Stimulated activated effector memory CD8-positive, alpha-beta T cell treated with anti-CD3 and anti-CD28 coated beads, Interleukin-12 subunit alpha, Interleukin-12 subunit beta, amount 100 ng/mL, for 72 hours (primary cell): ENCODE results near the gene TOR4A.

ENCODE experiments used
- ATAC-seq: fragments of 150-1000 bp; cut with Tn5 transposase; 2 replicates; pipeline ENCODE4 v1.10.0; 2021
- DNase-seq, 2 donors: peaks; one replicate each; pipeline ENCODE4 v3.0.0; 2021 to 2022; ENCODE audit warnings: low spot score in 2 of 2
- H3K27ac Mint-ChIP-seq: one replicate; pipeline ENCODE4 v1.8.0; 2022; ENCODE audit warnings: mild to moderate bottlenecking, mixed read lengths
- H3K36me3 Mint-ChIP-seq: one replicate; pipeline ENCODE4 v1.8.0; 2022; ENCODE audit warnings: mild to moderate bottlenecking, mixed read lengths
- H3K4me1 Mint-ChIP-seq: one replicate; pipeline ENCODE4 v1.8.0; 2022; ENCODE audit warnings: mixed read lengths
- H3K4me3 Mint-ChIP-seq: one replicate; pipeline ENCODE4 v1.8.0; 2022; ENCODE audit warnings: mild to moderate bottlenecking, mixed read lengths
- H3K9me3 Mint-ChIP-seq: one replicate; pipeline ENCODE4 v1.8.0; 2022; ENCODE audit warnings: mixed read lengths

The TOR4A gene

DNA sequence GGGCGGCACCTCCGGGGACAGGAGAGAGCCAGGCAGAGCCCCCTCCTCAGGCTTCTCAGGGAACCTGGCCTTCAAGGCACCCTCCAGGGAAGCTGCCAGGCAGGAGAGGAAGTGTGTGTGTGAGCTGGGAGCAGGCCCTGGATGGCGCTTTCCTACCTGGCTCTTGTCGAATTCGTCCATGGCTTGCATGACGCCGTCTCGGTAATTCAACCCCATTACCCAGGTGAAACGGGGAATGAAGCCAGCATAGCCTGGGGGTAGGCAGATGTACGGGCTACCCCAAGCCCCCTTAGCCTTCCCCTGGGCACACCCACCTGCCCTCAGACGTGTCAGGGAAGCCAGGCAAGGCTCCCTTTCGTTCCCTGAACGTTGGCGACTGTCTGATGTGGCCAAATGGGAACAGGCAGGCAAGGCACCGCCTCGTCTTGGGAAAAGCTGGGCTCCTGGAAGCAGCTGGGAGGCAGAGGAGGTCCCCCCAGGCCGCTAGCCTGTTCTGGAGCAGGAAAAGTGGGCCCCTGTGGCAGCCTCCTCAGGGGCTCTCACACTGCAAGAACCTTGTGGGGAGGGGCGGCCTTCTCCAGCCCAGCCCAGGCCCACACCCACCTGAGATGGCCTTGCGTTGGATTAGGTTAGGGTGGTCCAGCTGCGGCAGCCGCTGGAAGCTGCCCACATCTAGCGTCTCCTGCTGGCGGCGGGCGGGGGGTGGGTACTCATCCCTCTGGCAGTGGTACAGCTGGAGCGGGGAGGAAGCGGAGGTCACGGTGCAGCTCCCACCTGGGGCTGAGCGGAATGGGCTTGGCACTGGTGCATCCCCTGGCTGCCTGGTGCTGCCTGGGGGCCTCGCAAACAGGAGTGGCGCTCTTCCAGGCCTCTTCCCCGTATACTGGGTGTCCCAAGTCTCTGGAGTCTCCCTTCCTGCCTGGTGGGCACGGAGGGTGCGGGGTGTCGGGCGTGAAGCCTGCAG lies 32.8 kb upstream of the TOR4A start:
- Mint-ChIP-seq H3K27ac (peak overlapping the region; percentile 98), H3K4me1 (peaks cover 33% of the 10 kb centered on the region), H3K36me3 (peaks cover 42% of the 10 kb centered on the region), H3K9me3 (no peaks in the 10 kb centered on the region), H3K4me3 (no peak overlapping the region)
- no peak for ATAC-seq
- DNase-seq = peak in 1 of 2 donors; percentile 1

DNA sequence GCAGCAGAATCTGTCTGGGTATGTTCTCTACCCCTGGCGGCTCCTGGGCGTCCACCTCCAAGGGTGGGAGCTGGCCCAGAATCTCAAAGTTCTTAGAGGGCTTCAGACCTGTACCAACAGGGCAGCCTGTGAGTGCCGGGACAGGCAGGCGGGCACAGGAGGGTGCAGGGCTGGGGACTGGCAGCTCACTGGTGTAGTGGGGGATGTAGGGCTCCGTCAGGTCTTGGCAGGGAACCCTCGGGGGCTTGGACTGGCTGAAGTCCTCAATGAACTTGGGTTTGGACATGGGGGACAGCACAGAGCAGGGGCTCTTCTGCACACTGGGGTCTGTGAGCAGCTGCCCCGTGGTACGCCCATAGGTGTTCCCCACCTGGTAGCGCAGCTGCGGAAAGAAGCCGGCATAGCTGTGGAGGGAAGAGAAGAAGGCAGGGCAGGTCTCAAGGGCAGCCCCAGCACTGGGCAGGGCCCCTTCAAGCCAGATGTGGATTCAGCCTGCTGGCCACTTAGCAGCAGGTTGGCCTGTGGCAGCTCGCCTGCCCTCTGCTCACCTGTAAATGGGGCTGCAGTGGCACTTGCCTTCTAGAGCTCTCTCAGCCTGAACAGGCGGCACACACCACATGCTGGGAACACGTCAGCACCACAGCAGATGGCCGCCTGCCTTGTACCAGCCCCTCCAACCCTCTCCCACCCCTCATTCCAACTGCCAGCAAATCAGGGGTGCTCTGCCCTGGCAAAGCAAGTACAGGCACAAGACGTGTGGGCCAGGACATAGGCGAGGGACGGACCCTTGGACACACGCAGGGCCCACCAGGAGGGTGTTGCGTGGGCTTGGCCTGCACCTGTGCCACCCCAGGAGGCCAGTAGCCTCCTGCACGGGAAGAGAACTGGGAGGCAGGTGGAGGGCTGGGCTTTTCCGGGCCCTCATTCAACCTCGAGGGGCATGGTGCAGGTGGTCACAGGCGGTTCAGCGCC lies 31.8 kb upstream of the TOR4A start:
- peaks cover 41% of the 10 kb centered on the region for H3K36me3 Mint-ChIP-seq
- peak in 1 of 2 donors; percentile 5 for DNase-seq
- no peak overlapping the region for H3K4me3 Mint-ChIP-seq
- no peak for ATAC-seq
- H3K9me3 Mint-ChIP-seq = no peaks in the 10 kb centered on the region
- H3K27ac Mint-ChIP-seq = no peak overlapping the region
- peaks cover 33% of the 10 kb centered on the region for H3K4me1 Mint-ChIP-seq

DNA sequence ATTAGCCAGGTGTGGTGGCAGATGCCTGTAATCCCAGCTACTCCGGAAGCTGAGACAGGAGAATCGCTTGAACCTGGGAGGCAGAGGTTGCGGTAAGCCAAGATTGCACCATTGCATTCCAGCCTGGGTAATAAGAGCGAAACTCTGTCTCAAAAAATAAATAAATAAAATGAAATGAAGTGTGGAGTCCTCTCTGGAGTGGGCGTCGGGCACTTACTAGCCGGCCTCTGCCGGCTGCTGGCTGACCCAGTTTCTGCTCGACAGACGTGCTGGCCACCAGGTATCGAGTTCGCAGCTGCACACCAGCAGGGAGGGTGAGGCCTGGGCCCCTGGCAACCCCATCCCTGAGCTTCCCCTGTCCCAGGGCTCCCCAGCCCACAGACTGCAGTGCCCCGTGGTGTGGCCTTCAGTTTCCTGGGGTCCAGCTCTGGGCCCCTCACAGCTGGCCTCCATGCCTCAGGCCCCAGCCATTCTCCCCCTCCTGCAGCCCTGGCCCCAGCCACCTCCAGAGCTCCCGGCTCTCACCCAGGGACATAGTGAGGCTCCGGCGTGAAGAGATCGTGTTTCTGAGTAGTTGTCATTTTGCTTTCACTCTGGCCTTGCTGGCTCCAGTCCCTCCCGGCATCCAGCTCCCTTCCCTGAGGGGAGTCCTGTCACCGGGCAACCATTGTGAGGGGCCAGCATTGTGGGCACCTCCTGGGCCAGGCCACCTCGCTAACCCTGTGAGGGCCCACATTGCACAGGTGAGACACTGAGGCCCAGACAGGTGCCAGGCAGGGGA lies 30.2 kb upstream of the TOR4A start:
- Mint-ChIP-seq H3K36me3 (peaks cover 25% of the 10 kb centered on the region), H3K27ac (no peak overlapping the region), H3K4me1 (peaks cover 23% of the 10 kb centered on the region), H3K9me3 (no peaks in the 10 kb centered on the region), H3K4me3 (no peak overlapping the region)
- DNase-seq (peak in 1 of 2 donors; percentile 2), ATAC-seq (no peak)

DNA sequence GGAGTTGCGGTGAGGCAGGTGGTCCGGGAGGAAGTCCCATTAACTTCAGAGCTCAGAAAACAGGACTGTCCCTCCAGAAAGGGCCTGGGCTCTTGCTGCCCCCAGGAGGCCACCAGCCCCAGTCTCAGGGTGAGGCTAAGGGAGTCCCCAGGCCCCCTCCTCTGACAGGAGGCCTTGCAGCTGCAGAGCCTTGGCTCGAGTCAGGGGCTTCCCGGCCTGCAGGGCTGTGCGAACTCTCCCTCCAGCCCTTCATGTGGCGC lies 29.7 kb upstream of the TOR4A start:
- peaks cover 20% of the 10 kb centered on the region for H3K36me3 Mint-ChIP-seq
- H3K4me3 Mint-ChIP-seq = no peak overlapping the region
- ATAC-seq (no peak), DNase-seq (no peak)
- H3K4me1 Mint-ChIP-seq = peaks cover 18% of the 10 kb centered on the region
- H3K27ac Mint-ChIP-seq = no peak overlapping the region
- no peaks in the 10 kb centered on the region for H3K9me3 Mint-ChIP-seq

DNA sequence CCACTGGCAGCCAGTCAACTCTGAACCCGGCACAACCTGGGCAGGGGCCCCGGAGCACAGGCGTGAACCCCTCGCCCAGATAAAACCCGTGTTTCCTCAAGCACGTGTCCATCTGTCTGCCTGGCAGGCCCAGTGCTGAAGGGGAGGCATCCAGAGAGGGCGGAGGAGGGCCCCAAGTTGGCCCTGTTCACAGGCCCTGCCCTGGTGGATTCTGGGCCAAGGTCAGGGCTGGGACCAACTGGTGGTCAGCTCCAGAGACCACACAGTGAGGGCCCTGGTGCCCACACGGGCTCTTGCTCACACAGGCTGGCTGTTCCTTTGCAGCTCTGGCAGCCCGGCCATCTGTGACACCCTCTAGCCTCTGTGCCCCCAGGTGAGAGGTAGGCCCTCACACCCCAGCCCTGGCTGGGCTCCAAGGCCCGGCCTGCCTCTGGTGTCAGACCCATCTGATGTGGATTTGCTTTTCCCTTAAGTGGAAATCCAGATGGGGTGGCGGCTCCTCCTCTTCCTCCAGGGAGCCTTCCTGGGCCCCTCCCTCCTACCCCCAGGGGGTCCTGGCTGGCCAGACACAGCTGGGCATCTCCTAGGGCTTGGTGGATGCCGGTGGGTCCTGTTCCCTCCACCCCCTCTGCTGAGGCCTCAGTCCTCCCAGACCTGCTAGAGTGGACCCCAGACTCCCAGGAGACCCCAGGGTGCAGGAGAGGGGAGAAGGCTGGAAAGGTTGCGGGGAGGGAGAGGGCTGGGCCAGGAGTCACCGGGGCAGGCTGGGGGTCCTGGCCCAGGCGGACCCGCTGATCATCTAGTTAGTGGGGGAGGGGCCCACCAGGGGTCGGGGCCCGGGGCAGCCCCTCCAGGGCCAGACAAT lies 27.0 kb upstream of the TOR4A start:
- no peaks in the 10 kb centered on the region for H3K9me3 Mint-ChIP-seq
- no peak overlapping the region for H3K4me3 Mint-ChIP-seq
- ATAC-seq = no peak

DNA sequence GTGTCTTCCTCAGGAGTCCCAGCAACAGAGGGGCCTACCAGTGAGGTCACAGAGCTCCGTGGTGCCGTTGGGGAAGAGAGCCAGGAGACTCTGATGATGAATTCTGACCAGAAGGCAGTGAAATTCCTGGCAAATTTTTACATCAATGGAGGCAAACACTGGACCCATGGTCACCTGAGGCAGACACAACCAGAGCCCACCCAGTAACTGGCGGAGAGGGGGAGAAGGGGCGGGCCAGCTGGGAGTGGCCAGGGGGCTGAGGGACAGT lies 26.4 kb upstream of the TOR4A start, which contains the start of gene STPG3:
STPG3 (plus strand) TSS at position 93 of the 268 bp plus-strand sequence; CDS start at position 94, 1 bp downstream.
- Mint-ChIP-seq H3K36me3 (peaks cover 6% of the 10 kb centered on the region), H3K9me3 (no peaks in the 10 kb centered on the region), H3K4me3 (no peak within 1 kb of the TSS), H3K4me1 (peaks cover 7% of the 10 kb centered on the region), H3K27ac (peak within 1 kb of the TSS; percentile 43)
- no peak for DNase-seq
- ATAC-seq = no peak

More for the DNA sequence above, 27.0 kb upstream of the TOR4A start:
- Mint-ChIP-seq H3K4me1 (peaks cover 7% of the 10 kb centered on the region), H3K36me3 (peaks cover 6% of the 10 kb centered on the region), H3K27ac (no peak overlapping the region)
- no peak for DNase-seq

DNA sequence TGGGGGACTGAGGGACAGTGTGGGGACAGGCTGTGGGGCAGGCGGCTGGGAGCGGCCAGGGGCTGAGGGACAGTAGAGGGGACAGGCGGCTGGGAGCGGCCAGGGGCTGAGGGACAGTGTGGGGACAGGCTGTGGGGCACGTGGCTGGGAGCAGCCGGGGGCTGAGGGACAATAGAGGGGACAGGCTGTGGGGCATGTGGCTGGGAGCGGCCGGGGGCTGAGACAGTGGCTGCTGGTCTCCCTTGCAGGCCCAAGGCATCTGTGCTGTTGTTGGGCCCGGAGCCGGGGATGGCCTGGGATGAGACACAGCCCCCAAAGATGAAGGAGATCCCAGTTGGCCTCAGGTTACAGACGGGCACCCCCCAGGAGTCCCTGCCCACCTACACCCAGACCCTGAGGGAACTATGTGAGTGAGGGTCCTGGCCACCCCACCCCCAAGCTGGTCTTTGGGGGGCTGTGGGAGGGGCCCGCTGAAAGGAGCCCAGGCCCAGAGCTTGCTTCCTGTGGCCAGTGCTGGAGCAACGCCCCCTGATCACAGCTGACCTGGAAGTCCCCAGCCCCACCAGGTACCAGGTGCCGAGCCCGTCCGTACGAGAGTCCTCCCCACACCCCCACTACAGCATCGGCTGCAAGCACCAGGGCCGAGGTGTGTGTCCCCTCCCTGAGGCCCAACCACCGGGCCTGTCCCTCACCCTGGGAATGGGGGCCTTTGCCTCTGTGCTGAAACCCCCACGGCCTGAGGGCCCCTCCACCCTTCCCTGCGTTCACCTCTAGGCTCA lies 25.8 kb upstream of the TOR4A start:
- no peak for ATAC-seq
- peaks cover 12% of the 10 kb centered on the region for H3K36me3 Mint-ChIP-seq
- no peaks in the 10 kb centered on the region for H3K9me3 Mint-ChIP-seq
- no peak overlapping the region for H3K4me3 Mint-ChIP-seq
- no peak for DNase-seq
- no peak overlapping the region for H3K27ac Mint-ChIP-seq
- peaks cover 7% of the 10 kb centered on the region for H3K4me1 Mint-ChIP-seq

DNA sequence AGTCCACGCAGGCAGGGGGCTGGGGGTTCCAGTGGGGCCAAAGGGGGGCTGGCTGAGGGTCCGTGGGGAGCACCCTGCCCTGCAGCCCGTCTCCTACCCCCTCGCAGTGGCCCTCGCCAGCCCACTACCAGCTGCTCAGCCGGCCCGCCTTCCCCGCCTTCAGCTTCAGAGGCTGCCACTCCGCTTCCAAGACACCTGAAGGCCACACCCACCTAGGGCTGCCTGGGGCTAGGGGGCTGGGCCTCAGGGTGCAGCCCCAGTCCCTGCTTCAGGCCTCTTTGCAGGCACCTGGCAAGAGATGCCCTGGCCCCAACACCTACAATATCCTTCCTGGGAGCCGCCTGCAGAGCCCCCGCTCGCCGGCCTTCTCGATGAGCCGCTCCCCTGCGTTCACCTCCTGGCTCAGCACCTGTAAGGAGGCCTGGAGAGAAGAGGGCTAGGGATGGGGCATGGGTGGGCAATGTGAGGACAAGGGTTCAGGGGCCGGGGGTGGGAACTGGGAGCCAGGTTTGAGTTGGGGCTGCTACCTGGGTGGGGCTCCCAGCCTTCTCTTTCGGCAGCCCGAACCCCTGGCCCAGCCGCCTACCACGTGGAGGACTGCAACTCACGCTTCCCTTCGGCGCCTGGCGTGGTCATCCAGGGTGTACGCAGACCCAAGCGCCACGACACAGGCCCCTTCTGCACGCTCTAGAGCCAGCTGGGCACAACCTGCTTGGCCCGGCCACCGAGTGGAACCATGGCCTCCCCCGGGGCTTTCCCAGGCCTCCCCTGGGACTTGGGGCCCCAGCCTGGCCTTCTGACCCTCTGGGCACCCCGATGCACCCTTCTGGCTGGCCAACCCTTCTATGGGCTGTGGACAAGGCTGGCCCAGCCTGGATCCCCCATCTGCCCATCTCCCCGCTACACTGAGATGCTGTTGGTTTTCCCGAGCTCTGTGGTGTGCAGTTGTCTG lies 24.7 kb upstream of the TOR4A start:
- peaks cover 7% of the 10 kb centered on the region for H3K4me1 Mint-ChIP-seq
- H3K27ac Mint-ChIP-seq = no peak overlapping the region
- no peaks in the 10 kb centered on the region for H3K9me3 Mint-ChIP-seq
- no peak for ATAC-seq
- DNase-seq = no peak
- H3K36me3 Mint-ChIP-seq = peaks cover 24% of the 10 kb centered on the region
- H3K4me3 Mint-ChIP-seq = no peak overlapping the region

DNA sequence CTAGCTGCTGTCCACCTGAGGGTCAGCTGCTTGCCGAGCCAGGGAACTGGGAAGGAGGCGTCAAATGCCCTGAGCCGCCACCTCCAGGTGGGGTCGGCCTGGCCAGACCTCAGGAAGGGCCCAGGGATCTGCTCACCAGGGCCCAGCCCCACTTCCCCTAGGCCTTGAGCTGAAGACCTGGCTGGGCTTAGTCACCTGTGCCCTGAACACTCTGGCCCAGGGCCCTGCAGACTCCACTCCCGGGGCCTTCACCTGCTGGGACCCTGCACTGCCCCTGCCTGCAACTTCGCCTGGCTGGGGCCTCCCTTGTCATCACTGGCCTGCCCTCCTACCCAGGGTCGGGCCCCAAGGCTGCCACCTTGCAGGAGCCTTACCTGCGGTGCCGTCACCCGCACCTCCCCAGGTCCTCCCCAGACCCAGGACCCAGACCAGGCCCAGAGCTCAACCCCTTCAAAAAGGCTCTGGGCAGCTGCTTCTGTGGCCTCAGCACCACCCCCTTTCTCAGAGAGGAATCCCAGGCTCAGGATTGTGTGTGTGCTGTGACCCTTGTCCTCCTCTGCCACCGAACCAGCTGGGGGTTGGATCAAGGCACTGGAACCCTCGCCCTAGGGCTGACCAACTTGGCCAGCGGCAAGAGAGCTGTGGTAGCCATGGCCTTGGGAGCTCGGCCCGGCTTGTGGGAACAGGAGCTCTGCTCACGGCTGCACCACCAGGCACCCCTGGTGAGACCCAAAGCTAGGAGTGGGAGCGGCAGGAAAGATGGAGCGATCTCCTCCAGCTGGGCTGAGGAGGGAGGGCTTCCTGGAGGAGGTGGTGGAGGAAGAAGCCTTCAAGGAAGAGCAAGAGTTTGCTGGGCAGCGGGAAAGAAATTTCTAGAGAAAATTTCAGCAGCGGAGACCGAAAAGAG lies 23.6 kb upstream of the TOR4A start:
- peaks cover 7% of the 10 kb centered on the region for H3K4me1 Mint-ChIP-seq
- peaks cover 35% of the 10 kb centered on the region for H3K36me3 Mint-ChIP-seq
- ATAC-seq = no peak
- no peak for DNase-seq
- H3K4me3 Mint-ChIP-seq = peak overlapping the region; percentile 87
- H3K9me3 Mint-ChIP-seq = no peaks in the 10 kb centered on the region
- H3K27ac Mint-ChIP-seq = peak overlapping the region; percentile 91

DNA sequence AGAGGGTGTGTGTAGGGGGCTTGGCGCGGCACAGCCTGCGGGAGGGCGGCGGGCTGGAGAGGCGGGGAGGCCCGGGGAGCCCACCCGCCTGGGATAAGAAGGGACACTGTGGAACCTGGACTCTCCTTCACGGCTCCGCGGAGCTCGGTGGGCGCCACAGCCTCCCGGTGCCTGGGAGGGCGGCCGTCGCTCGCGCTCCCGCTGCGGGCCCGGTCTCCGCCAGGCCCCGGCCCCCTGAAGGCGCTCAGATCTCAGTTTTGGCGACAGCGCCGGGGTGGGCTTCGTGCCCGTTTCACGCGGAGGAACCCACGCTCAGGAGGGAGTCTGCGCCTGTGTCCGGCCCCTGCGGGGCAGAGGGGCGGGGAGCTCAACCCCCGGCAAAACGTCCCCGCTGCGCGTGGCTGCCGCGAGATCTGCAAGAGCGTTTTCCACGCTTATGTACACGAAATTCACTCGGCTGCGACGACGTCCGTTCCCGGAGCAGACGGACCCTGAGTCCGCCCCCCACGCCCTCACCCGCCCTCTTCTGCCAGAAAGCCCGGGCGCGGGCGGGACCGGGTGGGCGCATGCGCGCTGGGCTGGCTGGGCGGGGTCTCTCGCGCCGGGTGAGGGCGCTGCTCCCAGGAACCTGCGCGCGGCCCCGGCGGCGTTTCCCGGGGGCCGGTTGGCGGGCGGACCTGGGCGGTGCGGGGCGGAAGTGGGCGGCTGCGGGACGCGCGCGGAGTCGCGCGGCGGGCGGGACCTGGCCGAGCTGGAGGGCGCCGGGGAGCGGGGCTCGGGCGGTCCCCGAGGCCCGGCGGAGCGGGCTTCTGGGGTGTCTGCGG lies 22.7 kb upstream of the TOR4A start, which contains the start of gene NELFB:
NELFB (plus strand) TSS at position 704 of the 824 bp plus-strand sequence.
- DNase-seq = peak; percentile 99 to 100
- Mint-ChIP-seq H3K9me3 (no peaks in the 10 kb centered on the region), H3K27ac (peak within 1 kb of the TSS; percentile 91)

DNA sequence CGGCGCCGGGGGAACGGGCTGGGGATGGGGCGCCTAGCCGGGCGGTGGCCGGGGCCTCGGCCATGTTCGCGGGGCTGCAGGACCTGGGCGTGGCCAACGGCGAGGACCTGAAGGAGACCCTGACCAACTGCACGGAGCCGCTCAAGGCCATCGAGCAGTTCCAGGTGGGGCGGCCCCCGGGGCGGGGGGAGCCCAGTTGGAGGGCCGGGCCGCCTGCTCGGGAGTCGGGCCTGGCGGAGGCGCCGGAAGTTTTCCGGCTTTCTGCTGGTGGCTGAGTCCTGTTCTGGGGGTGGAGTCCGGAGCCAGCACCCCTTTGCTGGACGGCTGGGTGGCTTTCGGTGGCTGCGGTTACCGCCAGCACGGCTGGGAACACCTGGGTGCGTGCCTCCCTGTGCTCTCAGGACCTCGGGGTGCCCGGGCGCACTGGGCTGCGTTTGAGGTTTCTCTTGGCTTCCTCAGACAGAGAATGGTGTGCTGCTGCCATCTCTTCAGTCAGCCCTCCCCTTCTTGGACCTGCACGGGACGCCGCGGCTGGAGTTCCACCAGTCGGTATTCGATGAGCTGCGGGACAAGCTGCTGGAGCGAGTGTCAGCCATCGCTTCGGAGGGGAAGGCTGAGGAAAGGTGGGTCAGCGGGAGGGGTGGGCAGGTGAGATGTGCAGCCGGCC lies 21.9 kb upstream of the TOR4A start:
- H3K4me1 Mint-ChIP-seq = peaks cover 7% of the 10 kb centered on the region
- H3K9me3 Mint-ChIP-seq = no peaks in the 10 kb centered on the region
- H3K27ac Mint-ChIP-seq = no peak overlapping the region
- ATAC-seq (no peak), DNase-seq (no peak)
- peak overlapping the region; percentile 87 for H3K4me3 Mint-ChIP-seq
- peaks cover 51% of the 10 kb centered on the region for H3K36me3 Mint-ChIP-seq

More for the DNA sequence above, 22.7 kb upstream of the TOR4A start, which contains the start of gene NELFB:
- Mint-ChIP-seq H3K4me3 (peak within 1 kb of the TSS; percentile 87), H3K36me3 (peaks cover 44% of the 10 kb centered on the region), H3K4me1 (peaks cover 7% of the 10 kb centered on the region)
- peak; percentile 89 for ATAC-seq
